Tibial nerve (tissue), 4 donors: ENCODE results near the gene CST4.

Source experiments
- EP300 ChIP-seq, 2 donors: sonication (generic); formaldehyde crosslinking; IDR thresholded peaks; one replicate each; pipeline ENCODE4 v1.6.1; 2017; ENCODE audit warnings: antibody characterized with exemption in 2 of 2, mild to moderate bottlenecking in 1 of 2
- POLR2A ChIP-seq, 2 donors: fragments of 450-650 bp; IDR thresholded peaks; one replicate each; pipeline ENCODE4 v1.6.1; 2017; ENCODE audit warnings: antibody characterized with exemption in 2 of 2, mild to moderate bottlenecking in 2 of 2, moderate library complexity in 2 of 2
- TF ChIP-seq, protein P1 (sequence below), 5 experiments: fragments of 200-600 bp in 3 of 5; fragments of 450-650 bp in 2 of 5; sonication (generic) in 3 of 5; IDR thresholded peaks; one replicate each; pipeline ENCODE4 v1.5.1; 2016 to 2019; ENCODE audit warnings: antibody characterized with exemption in 5 of 5, mild to moderate bottlenecking in 3 of 5, moderate library complexity in 2 of 5

- TF ChIP-seq, protein P1, sequence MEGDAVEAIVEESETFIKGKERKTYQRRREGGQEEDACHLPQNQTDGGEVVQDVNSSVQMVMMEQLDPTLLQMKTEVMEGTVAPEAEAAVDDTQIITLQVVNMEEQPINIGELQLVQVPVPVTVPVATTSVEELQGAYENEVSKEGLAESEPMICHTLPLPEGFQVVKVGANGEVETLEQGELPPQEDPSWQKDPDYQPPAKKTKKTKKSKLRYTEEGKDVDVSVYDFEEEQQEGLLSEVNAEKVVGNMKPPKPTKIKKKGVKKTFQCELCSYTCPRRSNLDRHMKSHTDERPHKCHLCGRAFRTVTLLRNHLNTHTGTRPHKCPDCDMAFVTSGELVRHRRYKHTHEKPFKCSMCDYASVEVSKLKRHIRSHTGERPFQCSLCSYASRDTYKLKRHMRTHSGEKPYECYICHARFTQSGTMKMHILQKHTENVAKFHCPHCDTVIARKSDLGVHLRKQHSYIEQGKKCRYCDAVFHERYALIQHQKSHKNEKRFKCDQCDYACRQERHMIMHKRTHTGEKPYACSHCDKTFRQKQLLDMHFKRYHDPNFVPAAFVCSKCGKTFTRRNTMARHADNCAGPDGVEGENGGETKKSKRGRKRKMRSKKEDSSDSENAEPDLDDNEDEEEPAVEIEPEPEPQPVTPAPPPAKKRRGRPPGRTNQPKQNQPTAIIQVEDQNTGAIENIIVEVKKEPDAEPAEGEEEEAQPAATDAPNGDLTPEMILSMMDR (IDR thresholded peaks at IDR 0.05): no peak
- TF ChIP-seq POLR2A (IDR thresholded peaks at IDR 0.05): no peak
- TF ChIP-seq EP300 (IDR thresholded peaks at IDR 0.05): no peak
These were observed 33.1 kb upstream of the CST4 start for GRCh38 chr20:23721962-23722361.
